ENCODE results near the gene VRTN. TPM values are rescaled to one million over a fixed set of nuclear protein-coding genes. Genes with fewer than 3 reads are reported as not detected.
"Not testable (repeated sequence)": the region's sequence is repeated elsewhere in the genome, so short reads cannot be mapped to it uniquely, and the experiment has no call there.

VRTN gene
- total RNA-seq, 1 donor from 2014 or later: 0.15 TPM

DNA sequence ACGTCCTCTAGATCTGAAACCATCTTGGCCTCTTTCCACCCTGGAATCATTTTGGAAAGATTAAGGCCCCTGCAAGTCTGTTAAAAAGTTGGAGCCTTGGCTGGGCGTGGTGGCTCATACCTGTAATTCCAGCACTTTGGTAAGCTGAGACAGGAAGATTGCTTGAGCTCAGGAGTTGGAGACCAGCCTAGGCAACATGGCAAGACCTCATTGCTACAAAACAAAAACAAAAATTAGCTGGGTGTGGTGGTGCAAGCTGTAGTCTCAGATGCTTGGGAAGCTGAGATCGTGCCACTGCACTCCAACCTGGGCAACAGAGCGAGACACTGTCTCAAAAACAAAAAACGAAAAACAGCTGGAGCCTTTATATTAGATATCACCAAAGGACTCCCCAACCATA, 34.7 kb upstream of the VRTN start:
- H3K9me3 Mint-ChIP-seq (ENCODE audit: unreplicated experiment): no peaks in the 10 kb centered on the region
- peaks cover 5% of the 10 kb centered on the region for H3K27me3 Mint-ChIP-seq (ENCODE audit: unreplicated experiment)
- no peak overlapping the region for H3K27ac Mint-ChIP-seq (ENCODE audit: unreplicated experiment)
- H3K4me3 Mint-ChIP-seq (ENCODE audit: unreplicated experiment): no peak overlapping the region
- TF ChIP-seq, protein P1, sequence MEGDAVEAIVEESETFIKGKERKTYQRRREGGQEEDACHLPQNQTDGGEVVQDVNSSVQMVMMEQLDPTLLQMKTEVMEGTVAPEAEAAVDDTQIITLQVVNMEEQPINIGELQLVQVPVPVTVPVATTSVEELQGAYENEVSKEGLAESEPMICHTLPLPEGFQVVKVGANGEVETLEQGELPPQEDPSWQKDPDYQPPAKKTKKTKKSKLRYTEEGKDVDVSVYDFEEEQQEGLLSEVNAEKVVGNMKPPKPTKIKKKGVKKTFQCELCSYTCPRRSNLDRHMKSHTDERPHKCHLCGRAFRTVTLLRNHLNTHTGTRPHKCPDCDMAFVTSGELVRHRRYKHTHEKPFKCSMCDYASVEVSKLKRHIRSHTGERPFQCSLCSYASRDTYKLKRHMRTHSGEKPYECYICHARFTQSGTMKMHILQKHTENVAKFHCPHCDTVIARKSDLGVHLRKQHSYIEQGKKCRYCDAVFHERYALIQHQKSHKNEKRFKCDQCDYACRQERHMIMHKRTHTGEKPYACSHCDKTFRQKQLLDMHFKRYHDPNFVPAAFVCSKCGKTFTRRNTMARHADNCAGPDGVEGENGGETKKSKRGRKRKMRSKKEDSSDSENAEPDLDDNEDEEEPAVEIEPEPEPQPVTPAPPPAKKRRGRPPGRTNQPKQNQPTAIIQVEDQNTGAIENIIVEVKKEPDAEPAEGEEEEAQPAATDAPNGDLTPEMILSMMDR (IDR thresholded peaks at IDR 0.05; ENCODE audit: partially characterized antibody, unreplicated experiment): no peak
- H3K36me3 Mint-ChIP-seq (ENCODE audit: unreplicated experiment): no peaks in the 10 kb centered on the region
- DNase-seq: no peak
- no peaks in the 10 kb centered on the region for H3K4me1 Mint-ChIP-seq (ENCODE audit: low read depth, unreplicated experiment)

DNA sequence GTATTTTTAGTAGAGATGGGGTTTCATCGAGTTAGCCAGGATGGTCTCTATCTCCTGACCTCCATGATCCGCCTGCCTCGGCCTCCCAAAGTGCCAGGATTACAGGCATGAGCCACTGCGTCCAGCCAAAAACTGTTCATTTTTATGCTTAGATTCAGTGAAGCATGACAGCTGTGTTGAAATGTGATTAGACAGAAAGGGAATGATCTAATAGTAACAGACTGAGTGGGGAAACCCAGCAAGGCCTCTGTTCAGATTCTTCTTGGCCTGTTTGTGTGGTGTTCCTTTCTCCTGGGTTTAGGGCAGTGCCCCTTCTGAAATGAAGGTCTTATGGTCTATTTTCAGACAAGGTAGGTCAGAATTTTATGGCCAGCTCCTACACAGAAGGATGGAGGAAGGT, 33.7 kb upstream of the VRTN start:
- Mint-ChIP-seq H3K27ac (ENCODE audit: unreplicated experiment) (no peak overlapping the region), H3K27me3 (ENCODE audit: unreplicated experiment) (peaks cover 8% of the 10 kb centered on the region), H3K36me3 (ENCODE audit: unreplicated experiment) (no peaks in the 10 kb centered on the region), H3K4me3 (ENCODE audit: unreplicated experiment) (no peak overlapping the region), H3K9me3 (ENCODE audit: unreplicated experiment) (no peaks in the 10 kb centered on the region), H3K4me1 (ENCODE audit: low read depth, unreplicated experiment) (no peaks in the 10 kb centered on the region)
- TF ChIP-seq, protein P1 (IDR thresholded peaks at IDR 0.05; ENCODE audit: partially characterized antibody, unreplicated experiment): no peak
- no peak for DNase-seq

DNA sequence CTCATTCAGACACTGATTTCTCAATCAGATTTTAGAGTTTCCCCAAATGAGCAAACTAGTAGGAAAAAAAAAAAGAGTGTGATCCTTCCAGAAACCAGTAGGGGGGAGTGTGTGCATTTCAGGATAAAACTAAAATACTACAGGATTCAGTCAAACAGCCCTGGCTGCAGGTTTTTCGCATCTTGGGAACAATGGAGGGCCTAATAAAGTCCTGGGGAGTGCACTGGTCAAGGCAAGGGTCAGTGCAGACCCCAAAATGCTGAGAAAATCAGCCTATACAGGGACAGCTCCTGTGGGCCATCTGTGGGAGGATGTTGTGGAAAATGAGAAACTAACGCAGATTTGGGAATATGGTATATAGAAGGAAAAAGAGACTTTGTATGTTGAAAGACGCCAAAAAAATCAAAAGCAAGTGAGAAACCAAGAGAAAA, 23.3 kb upstream of the VRTN start:
- TF ChIP-seq, protein P1 (IDR thresholded peaks at IDR 0.05; ENCODE audit: partially characterized antibody, unreplicated experiment): peak; percentile 90
- Mint-ChIP-seq H3K27ac (ENCODE audit: unreplicated experiment) (no peak overlapping the region), H3K4me1 (ENCODE audit: low read depth, unreplicated experiment) (peaks cover 2% of the 10 kb centered on the region), H3K4me3 (ENCODE audit: unreplicated experiment) (no peak overlapping the region), H3K9me3 (ENCODE audit: unreplicated experiment) (no peaks in the 10 kb centered on the region), H3K36me3 (ENCODE audit: unreplicated experiment) (no peaks in the 10 kb centered on the region), H3K27me3 (ENCODE audit: unreplicated experiment) (no peaks in the 10 kb centered on the region)
- DNase-seq: no peak

DNA sequence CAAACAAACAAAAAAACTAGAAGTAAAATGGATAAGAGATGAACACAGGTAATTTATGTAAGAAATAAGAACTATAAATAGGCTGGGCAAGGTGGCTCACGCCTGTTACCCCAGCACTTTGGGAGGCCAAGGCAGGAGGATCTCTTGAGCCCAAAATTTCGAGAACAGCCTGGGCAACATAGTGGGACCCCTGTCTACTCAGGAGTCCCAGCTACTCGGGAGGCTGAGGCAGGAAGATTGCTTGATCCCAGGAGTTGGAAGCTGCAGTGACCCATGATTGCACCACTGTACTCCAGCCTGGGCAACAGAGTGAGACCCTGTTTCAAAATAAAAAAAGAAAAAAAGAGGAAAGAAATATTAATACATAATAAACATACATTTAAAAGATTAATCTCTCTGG, 22.8 kb upstream of the VRTN start:
- Mint-ChIP-seq H3K9me3 (ENCODE audit: unreplicated experiment) (no peaks in the 10 kb centered on the region), H3K27ac (ENCODE audit: unreplicated experiment) (no peak overlapping the region), H3K4me3 (ENCODE audit: unreplicated experiment) (no peak overlapping the region), H3K36me3 (ENCODE audit: unreplicated experiment) (no peaks in the 10 kb centered on the region), H3K4me1 (ENCODE audit: low read depth, unreplicated experiment) (peaks cover 2% of the 10 kb centered on the region), H3K27me3 (ENCODE audit: unreplicated experiment) (no peaks in the 10 kb centered on the region)
- TF ChIP-seq, protein P1 (IDR thresholded peaks at IDR 0.05; ENCODE audit: partially characterized antibody, unreplicated experiment): no peak
- DNase-seq: no peak

DNA sequence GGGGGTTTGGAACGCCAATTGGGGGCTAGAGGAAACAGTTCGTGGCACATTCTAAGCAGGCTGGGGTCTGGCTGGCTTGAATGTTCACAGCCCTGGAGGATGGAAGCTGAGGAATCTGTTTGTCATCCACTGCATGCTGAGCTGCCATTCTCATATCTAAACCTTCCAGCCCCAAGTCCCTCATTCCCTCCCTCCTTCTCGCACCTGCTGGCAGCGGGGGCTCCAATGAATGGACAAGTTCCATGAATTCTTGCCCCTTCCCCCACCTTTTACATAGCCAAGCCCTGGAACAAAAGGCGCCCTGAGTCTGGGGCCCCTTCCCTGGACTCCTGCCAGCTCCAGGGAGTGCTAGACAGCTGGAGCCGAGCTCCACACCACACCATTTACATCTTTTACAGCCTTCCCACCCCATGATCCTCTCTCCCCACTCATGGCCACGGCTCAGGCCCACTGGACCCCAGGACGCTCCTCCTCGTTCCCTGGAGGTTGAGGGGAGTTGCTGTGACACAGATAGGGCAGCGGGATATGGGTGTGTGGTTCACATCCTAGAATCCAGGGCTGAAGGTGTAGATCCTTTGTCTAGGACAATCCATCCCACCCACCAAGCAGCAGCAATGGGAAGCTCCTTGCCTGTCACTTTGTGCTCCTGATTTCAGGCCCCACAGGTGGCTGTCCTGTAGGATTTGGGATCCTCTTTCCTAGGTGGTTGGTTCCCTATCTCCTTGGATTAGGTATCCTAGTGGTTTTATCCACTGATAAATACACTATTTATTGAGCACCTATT, 21.7 kb upstream of the VRTN start:
- H3K27me3 Mint-ChIP-seq (ENCODE audit: unreplicated experiment): no peaks in the 10 kb centered on the region
- no peaks in the 10 kb centered on the region for H3K36me3 Mint-ChIP-seq (ENCODE audit: unreplicated experiment)
- no peaks in the 10 kb centered on the region for H3K9me3 Mint-ChIP-seq (ENCODE audit: unreplicated experiment)
- TF ChIP-seq, protein P1 (IDR thresholded peaks at IDR 0.05; ENCODE audit: partially characterized antibody, unreplicated experiment): no peak
- peaks cover 2% of the 10 kb centered on the region for H3K4me1 Mint-ChIP-seq (ENCODE audit: low read depth, unreplicated experiment)
- no peak overlapping the region for H3K4me3 Mint-ChIP-seq (ENCODE audit: unreplicated experiment)
- H3K27ac Mint-ChIP-seq (ENCODE audit: unreplicated experiment): no peak overlapping the region
- DNase-seq: no peak

DNA sequence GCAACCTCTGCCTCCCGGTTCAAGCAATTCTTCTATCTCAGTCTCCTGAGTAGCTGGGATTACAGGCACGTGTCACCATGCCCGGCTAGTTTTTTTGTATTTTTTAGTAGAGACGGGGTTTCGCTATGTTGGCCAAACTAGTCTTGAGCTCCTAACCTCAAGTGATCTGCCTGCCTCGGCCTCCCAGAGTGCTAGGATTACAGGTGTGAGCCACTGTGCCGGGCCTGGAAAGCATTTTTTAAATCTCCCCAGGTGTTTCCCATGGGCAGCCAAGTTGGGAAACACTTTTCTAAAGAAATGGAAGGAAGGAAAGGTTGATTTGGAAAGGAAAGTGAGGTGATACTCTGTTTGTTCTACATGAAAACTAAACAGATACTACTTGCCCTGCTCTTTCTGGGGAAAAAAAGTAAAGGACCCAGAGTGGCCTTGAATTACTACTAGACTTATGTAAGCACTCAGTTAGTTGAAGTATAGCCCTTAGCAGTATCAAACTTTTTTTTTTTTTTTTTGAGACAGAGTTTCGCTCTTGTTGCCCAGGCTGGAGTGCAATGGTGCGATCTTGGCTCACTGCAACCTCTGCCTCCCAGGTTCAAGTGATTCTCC, 18.2 kb upstream of the VRTN start:
- H3K36me3 Mint-ChIP-seq (ENCODE audit: unreplicated experiment); H3K4me3 Mint-ChIP-seq (ENCODE audit: unreplicated experiment); H3K9me3 Mint-ChIP-seq (ENCODE audit: unreplicated experiment); H3K4me1 Mint-ChIP-seq (ENCODE audit: low read depth, unreplicated experiment); H3K27me3 Mint-ChIP-seq (ENCODE audit: unreplicated experiment); DNase-seq; H3K27ac Mint-ChIP-seq (ENCODE audit: unreplicated experiment): not testable (repeated sequence)

Data from glutamatergic neuron (in vitro differentiated cells).